Breast epithelium (tissue), 4 donors: ENCODE results near the gene FOXC2. TPM values are rescaled to one million over a fixed set of nuclear protein-coding genes. Genes with fewer than 3 reads are reported as not detected.

Experiments
- DNase-seq, 2 donors: peaks; one replicate each; pipeline ENCODE4 v3.0.0-alpha.2; 2019; ENCODE audit warnings: low spot score in 2 of 2
- H3K27ac ChIP-seq, 2 donors: fragments of 200-600 bp; sonication (generic) in 1 of 2; one replicate each; pipeline ENCODE4 v1.5.1; 2016 to 2019; ENCODE audit warnings: mild to moderate bottlenecking in 1 of 2
- H3K27me3 ChIP-seq, 2 donors: fragments of 200-600 bp; sonication (generic) in 1 of 2; one replicate each; pipeline versions ENCODE4 v1.5.1 to v1.6.0; 2017 to 2019; ENCODE audit warnings: control low read depth in 1 of 2, mild to moderate bottlenecking in 1 of 2
- H3K36me3 ChIP-seq: fragments of 200-600 bp; one replicate; pipeline ENCODE4 v1.5.1; 2019
- H3K4me1 ChIP-seq, 2 donors: fragments of 200-600 bp; sonication (generic); one replicate each; pipeline ENCODE4 v1.5.1; 2016 to 2019; ENCODE audit warnings: control low read depth in 1 of 2
- H3K4me3 ChIP-seq, 3 donors: fragments of 200-600 bp; sonication (generic); 1 replicate in 2 of 3; 2 replicates in 1 of 3; pipeline ENCODE4 v1.5.1; 2016 to 2019; ENCODE audit warnings: mild to moderate bottlenecking in 3 of 3, moderate library complexity in 2 of 3
- H3K9me3 ChIP-seq, 2 donors: fragments of 200-600 bp; sonication (generic) in 1 of 2; one replicate each; pipeline ENCODE4 v1.5.1; 2016 to 2019; ENCODE audit warnings: control low read depth in 1 of 2
- CTCF ChIP-seq, 3 donors: fragments of 450-650 bp; IDR thresholded peaks; one replicate each; pipeline ENCODE4 v1.5.1; 2016 to 2017; ENCODE audit warnings: antibody characterized with exemption in 3 of 3, mild to moderate bottlenecking in 3 of 3, moderate library complexity in 3 of 3
- POLR2A ChIP-seq: fragments of 450-650 bp; IDR thresholded peaks from one replicate; pipeline ENCODE4 v1.6.1; 2016; ENCODE audit warnings: antibody characterized with exemption, mild to moderate bottlenecking, moderate library complexity
- POLR2AphosphoS5 ChIP-seq, 3 donors: sonication (generic); formaldehyde crosslinking; IDR thresholded peaks; one replicate each; pipeline ENCODE4 v1.6.1; 2017; ENCODE audit warnings: antibody characterized with exemption in 3 of 3
- intact Hi-C: fragments of 100-400 bp; cut with DNase I; formaldehyde crosslinking; loops from one replicate; pipeline ENCODE4 v1.15.1; 2023; ENCODE audit warnings: low total_unique reads
- total RNA-seq, 3 donors: library from RNA; depleted of rRNA; stranded (reverse); fragments of >200 nt; gene quantifications; one replicate each; pipeline ENCODE4 v1.1.0, GENCODE V29; 2016

FOXC2 gene
- total RNA-seq, 3 donors from 2014 or later = 0.15 to 0.98 (median 0.32) TPM

- H3K4me3 ChIP-seq = no peak overlapping the region
- no peaks in the 10 kb centered on the region for H3K9me3 ChIP-seq
- H3K36me3 ChIP-seq = no peaks in the 10 kb centered on the region
- intact Hi-C loops = no loop called here
- no peak for DNase-seq
- H3K4me1 ChIP-seq = no peaks in the 10 kb centered on the region
- peaks cover 0 to 91% of the 10 kb centered on the region in 2 donors for H3K27me3 ChIP-seq
- H3K27ac ChIP-seq = no peak overlapping the region
- no peak for TF ChIP-seq CTCF (IDR thresholded peaks at IDR 0.05)
- TF ChIP-seq POLR2A = no peak
- TF ChIP-seq POLR2AphosphoS5 (IDR thresholded peaks at IDR 0.05) = no peak
These were observed 8.0 kb downstream of the FOXC2 start for GRCh38 chr16:86574646-86575045.

GRCh38 chr16:86575095-86575685 lies 8.6 kb downstream of the FOXC2 start:
- H3K9me3 ChIP-seq = no peaks in the 10 kb centered on the region
- H3K4me3 ChIP-seq = peak overlapping the region in 2 of 3 donors; percentile 50 to 63
- intact Hi-C loops = no loop called here
- DNase-seq = no peak
- peaks cover 0 to 92% of the 10 kb centered on the region in 2 donors for H3K27me3 ChIP-seq
- no peak for TF ChIP-seq CTCF (IDR thresholded peaks at IDR 0.05)
- TF ChIP-seq POLR2A = no peak
- TF ChIP-seq POLR2AphosphoS5 (IDR thresholded peaks at IDR 0.05) = no peak
- H3K27ac ChIP-seq = peak overlapping the region; percentile 3 to 21
- H3K36me3 ChIP-seq = no peaks in the 10 kb centered on the region
- H3K4me1 ChIP-seq = no peaks in the 10 kb centered on the region

- TF ChIP-seq POLR2AphosphoS5 (IDR thresholded peaks at IDR 0.05) (no peak), CTCF (IDR thresholded peaks at IDR 0.05) (peak in 1 of 3 donors; percentile 45), POLR2A (no peak)
- Histone ChIP-seq H3K27ac (peak overlapping the region; percentile 32 to 33), H3K27me3 (peaks cover 0 to 92% of the 10 kb centered on the region in 2 donors), H3K4me3 (peak overlapping the region; percentile 28 to 63 (median 50)), H3K9me3 (no peaks in the 10 kb centered on the region), H3K4me1 (no peaks in the 10 kb centered on the region), H3K36me3 (no peaks in the 10 kb centered on the region)
- DNase-seq = peak in 1 of 2 donors; percentile 70
- intact Hi-C loops = no loop called here
These were observed 9.3 kb downstream of the FOXC2 start for GRCh38 chr16:86575754-86576557.

GRCh38 chr16:86576591-86577313 lies 10.1 kb downstream of the FOXC2 start:
- no peak for DNase-seq
- Histone ChIP-seq H3K27ac (peak overlapping the region; percentile 32 to 33), H3K27me3 (peaks cover 0 to 88% of the 10 kb centered on the region in 2 donors), H3K9me3 (no peaks in the 10 kb centered on the region), H3K4me3 (peak overlapping the region; percentile 28 to 63 (median 50)), H3K4me1 (no peaks in the 10 kb centered on the region), H3K36me3 (no peaks in the 10 kb centered on the region)
- intact Hi-C loops = no loop called here
- TF ChIP-seq POLR2A (no peak), CTCF (IDR thresholded peaks at IDR 0.05) (no peak), POLR2AphosphoS5 (IDR thresholded peaks at IDR 0.05) (no peak)
